Measurements from ENCODE around the gene OAF. TPM values are rescaled to one million over a fixed set of nuclear protein-coding genes. Genes with fewer than 3 reads are reported as not detected.

OAF gene
- total RNA-seq, 1 donor, result 58.6 TPM

- TF ChIP-seq CTCF (IDR thresholded peaks at IDR 0.05; ENCODE audit: insufficient read depth, low read length), result no peak
- no peak for DNase-seq (ENCODE audit: low read depth)
- H3K4me3 ChIP-seq (ENCODE audit: low read depth, low read length), result no peak overlapping the region
Measured at GRCh38 chr11:120201653-120202052, 9.2 kb upstream of the OAF start.

- no peak for TF ChIP-seq CTCF (IDR thresholded peaks at IDR 0.05; ENCODE audit: insufficient read depth, low read length)
Measured at GRCh38 chr11:120203626-120204025, 7.2 kb upstream of the OAF start.

GRCh38 chr11:120205596-120206161 is 5.2 kb upstream of the OAF start:
- no peak overlapping the region for H3K4me3 ChIP-seq (ENCODE audit: low read depth, low read length)
- peak; percentile 63 for DNase-seq (ENCODE audit: low read depth)
- no peak for TF ChIP-seq CTCF (IDR thresholded peaks at IDR 0.05; ENCODE audit: insufficient read depth, low read length)

More at GRCh38 chr11:120203626-120204025, 7.2 kb upstream of the OAF start:
- no peak for DNase-seq (ENCODE audit: low read depth)
- H3K4me3 ChIP-seq (ENCODE audit: low read depth, low read length), result no peak overlapping the region

DNA sequence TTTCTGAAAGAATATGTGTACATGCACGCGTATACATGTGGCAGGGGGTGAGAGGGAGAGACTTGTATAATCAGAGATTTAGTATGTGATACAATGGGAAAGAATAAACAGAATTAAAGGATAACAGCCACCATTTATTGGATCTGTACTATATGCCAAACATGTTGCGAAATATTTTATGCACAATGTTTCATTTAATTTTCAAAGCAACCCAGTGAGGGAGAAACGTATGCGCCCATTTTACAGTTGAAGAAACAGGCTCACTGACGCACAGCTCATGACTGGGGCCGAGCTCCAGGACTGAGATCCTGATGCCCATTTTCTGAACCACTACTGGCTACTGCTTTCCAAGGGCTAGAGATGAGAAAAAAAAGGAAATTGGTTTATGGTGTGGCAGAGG is 3.3 kb upstream of the OAF start:
- no peak overlapping the region for H3K4me3 ChIP-seq (ENCODE audit: low read depth, low read length)
- no peak for TF ChIP-seq CTCF (IDR thresholded peaks at IDR 0.05; ENCODE audit: insufficient read depth, low read length)
- no peak for DNase-seq (ENCODE audit: low read depth)

DNA sequence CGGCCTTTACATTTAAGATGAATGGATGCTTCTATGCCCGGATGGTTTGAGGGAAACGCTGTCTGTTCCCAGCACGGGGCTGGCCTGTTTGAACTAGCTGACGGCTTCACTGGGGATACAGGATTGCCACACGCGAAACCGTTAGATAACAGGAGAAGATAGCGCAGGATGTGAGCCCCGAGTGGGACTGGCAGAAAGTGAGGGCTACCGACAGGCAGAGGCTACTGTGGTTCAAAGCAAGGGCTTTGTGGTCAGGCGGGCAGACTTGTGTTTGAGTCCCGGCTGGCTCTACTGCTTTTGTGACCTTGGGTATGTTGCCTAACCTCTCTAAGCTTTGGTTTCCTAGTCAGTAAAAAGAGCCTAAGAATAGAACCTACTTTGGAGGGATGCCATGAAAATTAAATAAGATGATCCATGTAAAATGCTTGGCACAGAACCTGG is 2.8 kb upstream of the OAF start:
- no peak overlapping the region for H3K4me3 ChIP-seq (ENCODE audit: low read depth, low read length)
- no peak for DNase-seq (ENCODE audit: low read depth)
- TF ChIP-seq CTCF (IDR thresholded peaks at IDR 0.05; ENCODE audit: insufficient read depth, low read length), result no peak

GRCh38 chr11:120208777-120209176 is 2.1 kb upstream of the OAF start:
- DNase-seq (ENCODE audit: low read depth), result peak; percentile 70
- TF ChIP-seq CTCF (IDR thresholded peaks at IDR 0.05; ENCODE audit: insufficient read depth, low read length), result no peak
- H3K4me3 ChIP-seq (ENCODE audit: low read depth, low read length), result no peak overlapping the region

Data from fibroblast of the aortic adventitia (primary cell).